Right ventricle myocardium superior (tissue), 1 donor: ENCODE results near the gene SCAF4. TPM values are rescaled to one million over a fixed set of nuclear protein-coding genes. Genes with fewer than 3 reads are reported as not detected.
"Not testable (repeated sequence)": the region's sequence is repeated elsewhere in the genome, so short reads cannot be mapped to it uniquely, and the experiment has no call there.

Experiments
- ATAC-seq: fragments of 200-7000 bp; cut with Tn5 transposase; one replicate; pipeline ENCODE4 v1.9.1; 2020; ENCODE audit warnings: mild to moderate bottlenecking; ENCODE audit not compliant: poor library complexity
- DNase-seq: peaks from one replicate; pipeline ENCODE4 v3.0.0-alpha.2; 2020
- intact Hi-C: fragments of 100-400 bp; cut with DNase I; formaldehyde crosslinking; loops from one replicate; pipeline ENCODE4 v1.11.2; 2022
- total RNA-seq: library from RNA; stranded (reverse); fragmentation: NEBNext Ultra II Directional; extraction: Animal tissue kit (Norgen Biotek cat#: 25700); gene quantifications from one replicate; pipeline ENCODE4 v1.2.1, GENCODE V29; 2021
- donor health status: DM: no; HTN: yes; CAD: no; lungs with severe emphysema.

SCAF4 gene
- total RNA-seq, 1 donor from 2014 or later = 15.4 TPM

GRCh38 chr21:31660591-31660990 lies 71.3 kb downstream of the SCAF4 start:
- intact Hi-C loops = no loop called here
- no peak for DNase-seq

GRCh38 chr21:31660259-31660565 lies 71.7 kb downstream of the SCAF4 start:
- intact Hi-C loops = no loop called here
- DNase-seq (no peak), ATAC-seq (peak; percentile 36)

More at GRCh38 chr21:31660591-31660990, 71.3 kb downstream of the SCAF4 start:
- ATAC-seq = no peak

- DNase-seq (peak; percentile 98), ATAC-seq (peak; percentile 97)
- intact Hi-C loops = no loop called here
These were observed 72.2 kb downstream of the SCAF4 start, which contains the start of gene SOD1 for GRCh38 chr21:31659536-31660258. SOD1 (plus strand) TSS chr21:31659693; CDS start chr21:31659770, 77 bp downstream.

GRCh38 chr21:31659286-31659535 lies 72.7 kb downstream of the SCAF4 start:
- intact Hi-C loops = no loop called here
- DNase-seq (no peak), ATAC-seq (peak; percentile 27)

GRCh38 chr21:31658053-31658452 lies 73.9 kb downstream of the SCAF4 start:
- ATAC-seq (no peak), DNase-seq (no peak)
- intact Hi-C loops = no loop called here

- ATAC-seq (no peak), DNase-seq (no peak)
- intact Hi-C loops = no loop called here
These were observed 75.5 kb downstream of the SCAF4 start for GRCh38 chr21:31656199-31657095.

GRCh38 chr21:31654821-31655580 lies 76.9 kb downstream of the SCAF4 start:
- DNase-seq, ATAC-seq, intact Hi-C loops: not testable (repeated sequence)

GRCh38 chr21:31654340-31654739 lies 77.6 kb downstream of the SCAF4 start:
- ATAC-seq = no peak
- no peak for DNase-seq
- intact Hi-C loops = no loop called here

GRCh38 chr21:31651491-31651890 lies 80.4 kb downstream of the SCAF4 start:
- DNase-seq, intact Hi-C loops, ATAC-seq: not testable (repeated sequence)

GRCh38 chr21:31650930-31651329 lies 81.0 kb downstream of the SCAF4 start:
- intact Hi-C loops = no loop called here
- ATAC-seq = no peak
- DNase-seq = no peak

- intact Hi-C loops = no loop called here
- no peak for ATAC-seq
- no peak for DNase-seq
These were observed 84.3 kb downstream of the SCAF4 start for GRCh38 chr21:31647650-31648049.

GRCh38 chr21:31644643-31645042 lies 87.3 kb downstream of the SCAF4 start:
- intact Hi-C loops = no loop called here
- no peak for DNase-seq
- ATAC-seq = no peak

- intact Hi-C loops = no loop called here
- ATAC-seq (no peak), DNase-seq (no peak)
These were observed 90.4 kb downstream of the SCAF4 start for GRCh38 chr21:31641416-31641922.

GRCh38 chr21:31636874-31637273 lies 95.0 kb downstream of the SCAF4 start:
- intact Hi-C loops = no loop called here
- DNase-seq (no peak), ATAC-seq (no peak)

GRCh38 chr21:31634993-31635392 lies 96.9 kb downstream of the SCAF4 start:
- DNase-seq (no peak), ATAC-seq (no peak)
- intact Hi-C loops = no loop called here

- intact Hi-C loops, DNase-seq, ATAC-seq: not testable (repeated sequence)
These were observed 100.0 kb downstream of the SCAF4 start for GRCh38 chr21:31631881-31632280.

- intact Hi-C loops = no loop called here
- ATAC-seq (no peak), DNase-seq (no peak)
These were observed 101.8 kb downstream of the SCAF4 start for GRCh38 chr21:31629972-31630711.

- no peak for ATAC-seq
- no peak for DNase-seq
- intact Hi-C loops = no loop called here
These were observed 106.9 kb downstream of the SCAF4 start for GRCh38 chr21:31624961-31625491.
